T-helper 17 cell (primary cell): ENCODE measurements around the gene HP1BP3. TPM values are rescaled to one million over a fixed set of nuclear protein-coding genes. Genes with fewer than 3 reads are reported as not detected.

Experiments
- ATAC-seq: fragments of 150-1000 bp; cut with Tn5 transposase; 2 replicates; pipeline ENCODE4 v1.10.0; 2021; ENCODE audit warnings: mild to moderate bottlenecking, moderate library complexity
- DNase-seq, 3 donors: peaks; one replicate each; pipeline versions ENCODE4 v3.0.0 to v3.0.0-alpha.2; 2020 to 2021
- H3K9me3 ChIP-seq: one replicate; pipeline ENCODE4 v1.7.0; 2013; ENCODE audit warnings: low read length, mild to moderate bottlenecking; ENCODE audit not compliant: control insufficient read depth, poor library complexity, severe bottlenecking
- H3K27ac Mint-ChIP-seq: one replicate; pipeline ENCODE4 v1.8.0; 2022; ENCODE audit warnings: mild to moderate bottlenecking, moderate library complexity, mixed read lengths
- H3K27me3 Mint-ChIP-seq: one replicate; pipeline ENCODE4 v1.8.0; 2022; ENCODE audit warnings: mixed read lengths
- H3K36me3 Mint-ChIP-seq: one replicate; pipeline ENCODE4 v1.8.0; 2022; ENCODE audit warnings: low read depth, mixed read lengths
- H3K4me1 Mint-ChIP-seq: one replicate; pipeline ENCODE4 v1.8.0; 2022; ENCODE audit warnings: mild to moderate bottlenecking, mixed read lengths
- H3K4me3 Mint-ChIP-seq: one replicate; pipeline ENCODE4 v1.8.0; 2022; ENCODE audit warnings: mild to moderate bottlenecking, moderate library complexity, mixed read lengths
- total RNA-seq, 4 donors: library from RNA in 2 of 4; stranded (reverse) in 2 of 4; gene quantifications; one replicate each; pipeline ENCODE4 v1.2.3 and lab custom pipeline; 2022 to 2026

HP1BP3 gene
- total RNA-seq, 2 donors from 2014 or later = 210 to 230 TPM

DNA sequence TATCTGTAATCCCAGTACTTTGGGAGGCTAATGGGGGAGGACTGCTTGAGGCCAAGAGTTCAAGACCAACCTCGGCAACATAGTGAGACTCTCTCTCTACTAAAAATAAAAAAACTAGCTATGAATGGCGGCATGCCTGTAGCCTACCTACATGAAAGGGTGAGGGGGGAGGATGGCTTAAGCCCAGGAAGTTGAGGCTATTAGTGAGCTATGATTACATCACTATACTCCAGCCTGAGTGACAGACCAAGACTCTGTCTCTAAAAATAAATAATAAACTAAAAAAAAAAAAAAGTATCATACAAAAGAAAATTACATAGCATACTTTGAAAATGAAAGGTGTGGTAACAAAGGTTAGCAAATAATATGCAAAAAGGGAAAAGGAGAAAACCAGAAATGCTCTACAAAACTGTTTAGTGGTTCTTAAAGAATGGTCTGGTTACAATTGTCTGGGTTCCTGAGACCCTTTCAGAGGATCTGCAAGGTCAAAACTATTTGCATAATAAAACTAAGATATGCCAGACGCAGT, 35.6 kb downstream of the HP1BP3 start:
- peaks cover 8% of the 10 kb centered on the region for H3K36me3 Mint-ChIP-seq
- H3K27me3 Mint-ChIP-seq = no peaks in the 10 kb centered on the region
- DNase-seq = no peak
- H3K4me1 Mint-ChIP-seq = peaks cover 9% of the 10 kb centered on the region
- no peak overlapping the region for H3K4me3 Mint-ChIP-seq
- no peak overlapping the region for H3K27ac Mint-ChIP-seq
- H3K9me3 ChIP-seq = no peaks in the 10 kb centered on the region
- ATAC-seq = no peak

DNA sequence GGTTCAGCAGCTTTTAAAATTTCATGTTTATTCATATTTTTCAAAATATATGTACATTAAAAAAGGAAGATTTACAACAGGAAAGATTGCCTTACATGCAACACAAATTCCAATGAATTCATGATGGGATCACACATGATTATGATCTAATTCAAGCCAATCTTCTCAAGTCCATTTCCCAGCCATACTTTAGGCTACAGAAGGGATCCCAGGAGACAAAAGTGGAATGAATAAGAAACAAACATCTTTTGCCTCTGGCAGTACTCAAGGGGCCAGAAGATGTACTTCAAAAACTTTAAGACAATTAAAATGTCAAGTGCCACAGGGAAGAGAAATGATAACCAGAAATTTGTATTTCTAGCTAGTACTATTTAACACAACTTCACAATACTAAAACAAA, 44.4 kb downstream of the HP1BP3 start:
- H3K27ac Mint-ChIP-seq = no peak overlapping the region
- H3K36me3 Mint-ChIP-seq = peaks cover 11% of the 10 kb centered on the region
- H3K9me3 ChIP-seq = no peaks in the 10 kb centered on the region
- no peak overlapping the region for H3K4me3 Mint-ChIP-seq
- H3K27me3 Mint-ChIP-seq = no peaks in the 10 kb centered on the region
- peaks cover 5% of the 10 kb centered on the region for H3K4me1 Mint-ChIP-seq
- ATAC-seq = no peak
- no peak for DNase-seq

DNA sequence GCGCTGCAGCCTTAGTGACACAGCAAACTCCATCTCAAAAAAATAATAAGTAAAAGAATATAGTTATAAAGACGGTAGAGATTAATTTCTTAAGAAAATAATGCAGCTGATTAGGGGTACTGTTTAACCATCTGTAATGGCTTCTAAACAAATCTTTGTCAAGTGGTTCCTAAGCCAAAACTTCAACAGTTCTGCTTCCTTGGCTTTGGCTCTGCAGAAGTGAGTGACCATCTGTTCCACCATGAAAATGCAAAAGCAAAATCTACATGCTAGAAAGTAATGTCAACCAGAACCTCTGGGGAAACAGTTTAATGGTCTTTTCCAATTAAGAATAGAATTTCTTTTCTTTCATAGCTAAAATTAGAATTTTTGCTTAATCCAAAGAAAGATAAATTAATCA, 46.3 kb downstream of the HP1BP3 start:
- no peaks in the 10 kb centered on the region for H3K27me3 Mint-ChIP-seq
- DNase-seq (no peak), ATAC-seq (no peak)
- peaks cover 5% of the 10 kb centered on the region for H3K4me1 Mint-ChIP-seq
- peaks cover 11% of the 10 kb centered on the region for H3K36me3 Mint-ChIP-seq
- peak overlapping the region; percentile 3 for H3K27ac Mint-ChIP-seq
- H3K4me3 Mint-ChIP-seq = no peak overlapping the region
- H3K9me3 ChIP-seq = no peaks in the 10 kb centered on the region

DNA sequence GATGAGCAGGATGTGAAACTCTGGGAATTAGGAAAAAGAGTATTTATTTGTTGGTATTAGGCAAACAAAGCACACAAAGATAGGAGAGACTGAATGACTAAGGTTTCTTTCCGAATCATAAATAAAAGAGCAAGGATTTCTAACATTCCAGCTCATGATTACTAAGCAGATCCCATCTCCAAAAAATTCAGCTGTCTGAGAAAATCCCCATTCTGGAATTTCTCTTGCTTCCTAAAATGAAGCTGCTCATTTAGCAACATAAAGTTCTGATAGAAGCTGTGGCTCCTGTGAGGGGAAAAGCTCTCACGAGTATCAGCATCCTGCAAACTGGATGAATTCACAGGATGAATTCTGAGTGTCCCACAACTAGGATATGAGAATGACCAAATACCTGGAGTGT, 47.9 kb downstream of the HP1BP3 start:
- no peaks in the 10 kb centered on the region for H3K9me3 ChIP-seq
- no peak for ATAC-seq
- Mint-ChIP-seq H3K27me3 (no peaks in the 10 kb centered on the region), H3K36me3 (peaks cover 6% of the 10 kb centered on the region), H3K27ac (peak overlapping the region; percentile 41), H3K4me1 (peaks cover 3% of the 10 kb centered on the region), H3K4me3 (no peak overlapping the region)
- DNase-seq = no peak

DNA sequence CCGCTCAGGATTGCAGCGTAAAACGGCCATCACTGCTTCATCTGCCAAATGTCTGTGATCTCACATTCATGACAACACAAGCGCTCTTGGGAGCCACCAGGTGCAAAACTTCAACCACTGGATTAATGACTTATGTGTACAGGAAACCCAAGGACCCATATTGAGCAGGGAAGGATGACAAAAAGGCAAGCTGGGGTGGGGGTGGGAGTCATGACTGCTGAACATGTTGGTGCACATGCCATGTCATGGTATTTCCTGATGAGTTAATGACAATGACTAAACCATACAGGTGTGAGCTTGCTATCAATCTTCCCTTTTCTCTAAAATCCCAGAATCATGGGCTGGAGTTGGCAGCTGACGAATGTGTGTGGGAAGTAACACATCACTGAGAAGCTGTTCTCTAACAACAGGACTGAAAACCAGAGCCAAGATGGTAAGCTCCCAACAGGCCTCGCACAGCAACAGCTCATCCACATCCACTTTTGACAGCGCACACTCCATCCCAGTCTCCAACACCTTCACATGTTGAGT, 51.5 kb downstream of the HP1BP3 start:
- ATAC-seq (no peak), DNase-seq (no peak)
- Mint-ChIP-seq H3K27me3 (no peaks in the 10 kb centered on the region), H3K4me3 (no peak overlapping the region), H3K36me3 (peaks cover 5% of the 10 kb centered on the region), H3K4me1 (peaks cover 14% of the 10 kb centered on the region), H3K27ac (no peak overlapping the region)
- no peaks in the 10 kb centered on the region for H3K9me3 ChIP-seq

DNA sequence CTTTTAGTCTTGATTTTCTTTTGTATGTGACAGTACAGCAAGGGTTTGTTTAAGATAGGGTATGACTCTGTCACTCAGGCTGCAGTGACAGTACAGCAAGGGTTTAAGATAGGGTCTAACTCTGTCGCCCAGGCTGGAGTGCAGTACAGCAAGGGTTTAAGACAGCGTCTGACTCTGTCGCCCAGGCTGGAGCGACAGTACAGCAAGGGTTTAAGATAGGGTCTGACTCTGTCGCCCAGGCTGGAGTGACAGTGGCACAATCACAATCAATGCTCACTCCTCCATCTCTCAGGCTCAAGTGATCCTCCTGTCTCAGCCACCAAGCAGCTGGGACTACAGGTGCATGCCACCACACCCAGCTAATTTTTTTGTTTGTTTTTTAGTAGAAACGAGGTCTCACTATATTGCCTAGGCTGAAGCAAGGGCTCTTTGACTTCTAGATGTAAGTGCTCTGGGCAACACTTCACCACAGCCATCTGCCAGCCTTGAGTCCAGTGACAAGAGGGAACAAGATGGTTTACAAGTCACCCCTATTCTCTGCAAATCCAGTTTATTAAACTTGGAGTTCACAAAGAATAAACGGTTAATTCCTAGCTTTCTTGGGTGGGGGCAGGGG, 53.6 kb downstream of the HP1BP3 start:
- Mint-ChIP-seq H3K27ac (peak overlapping the region; percentile 89), H3K27me3 (peaks cover 5% of the 10 kb centered on the region), H3K36me3 (peaks cover 3% of the 10 kb centered on the region), H3K4me1 (peaks cover 17% of the 10 kb centered on the region), H3K4me3 (peak overlapping the region; percentile 95)
- no peaks in the 10 kb centered on the region for H3K9me3 ChIP-seq
- DNase-seq = no peak
- ATAC-seq = peak; percentile 29

DNA sequence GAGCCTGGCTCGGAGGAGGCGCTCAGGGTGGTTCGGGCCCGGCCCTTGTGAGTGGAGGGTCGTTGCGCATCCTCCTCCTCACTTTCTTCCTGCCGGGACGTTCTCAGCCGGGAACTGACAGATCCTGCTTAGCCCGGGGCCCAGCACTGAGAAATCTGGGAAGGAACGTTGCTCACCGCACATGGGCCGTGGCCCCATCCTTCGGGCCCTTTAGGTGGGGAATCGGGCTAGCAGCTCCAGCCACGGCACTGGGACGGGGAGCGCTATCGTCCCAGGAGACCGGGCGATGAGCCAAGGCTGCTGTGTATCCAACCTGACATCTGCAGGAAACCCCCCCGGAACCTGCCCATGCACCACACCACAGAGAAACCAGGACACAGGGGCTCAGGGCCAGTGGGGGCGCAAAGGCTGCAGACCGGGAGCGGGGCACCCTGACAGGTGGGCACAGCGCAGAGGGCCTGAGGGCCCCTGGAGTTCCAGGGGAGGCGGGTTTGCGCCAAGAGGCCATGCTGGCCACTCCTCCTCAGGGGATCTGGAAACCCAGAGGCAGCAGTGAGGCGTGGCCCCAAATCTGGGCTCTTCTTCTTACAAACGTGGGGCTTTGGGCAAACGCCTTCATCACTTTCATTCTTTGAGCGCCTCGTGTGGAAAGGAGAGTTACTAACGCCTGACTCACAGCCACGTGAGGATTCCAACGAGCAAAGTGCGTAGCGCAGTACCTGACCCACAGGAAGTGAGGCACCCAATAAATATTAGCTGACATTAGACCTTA, 54.3 kb downstream of the HP1BP3 start, which contains the start of gene SH2D5:
SH2D5 (minus strand) TSS at position 116 of the 772 bp plus-strand sequence. CDS start 4,659 bp downstream, outside the sequence.
- peak; percentile 22 to 51 (median 43) for DNase-seq
- no peaks in the 10 kb centered on the region for H3K9me3 ChIP-seq
- H3K36me3 Mint-ChIP-seq = peaks cover 4% of the 10 kb centered on the region
- H3K27me3 Mint-ChIP-seq = peaks cover 10% of the 10 kb centered on the region
- peak; percentile 80 for ATAC-seq
- H3K4me1 Mint-ChIP-seq = peaks cover 18% of the 10 kb centered on the region
- peak within 1 kb of the TSS; percentile 95 for H3K4me3 Mint-ChIP-seq
- peak within 1 kb of the TSS; percentile 89 for H3K27ac Mint-ChIP-seq

DNA sequence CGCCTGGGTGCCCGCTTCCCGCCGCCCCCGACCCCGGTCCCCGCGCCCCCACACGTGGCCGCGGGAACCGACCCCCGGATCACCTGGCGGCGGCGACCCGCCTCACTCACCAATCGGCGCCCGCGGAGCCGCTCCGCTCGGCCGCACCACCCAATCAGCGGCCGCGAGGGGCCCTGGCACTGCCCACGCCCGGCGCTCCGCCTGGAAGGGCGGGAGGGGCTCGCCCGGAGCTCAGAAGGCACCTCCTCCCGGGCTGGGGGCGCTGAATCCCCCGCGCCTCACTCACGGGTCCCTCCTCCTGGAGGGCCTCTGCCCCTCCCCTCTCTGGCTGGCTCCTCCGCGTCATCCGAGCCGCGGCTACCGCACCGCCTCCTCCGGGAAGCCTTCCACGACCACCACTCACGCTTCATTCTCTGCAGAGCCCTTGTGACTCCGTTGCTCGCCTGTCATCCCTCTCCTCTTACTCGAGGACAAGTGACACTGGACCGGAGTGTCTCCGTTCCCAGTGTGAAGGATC, 55.0 kb downstream of the HP1BP3 start:
- DNase-seq = peak; percentile 32 to 59 (median 53)
- H3K4me1 Mint-ChIP-seq = peaks cover 18% of the 10 kb centered on the region
- H3K36me3 Mint-ChIP-seq = peaks cover 4% of the 10 kb centered on the region
- peak overlapping the region; percentile 89 for H3K27ac Mint-ChIP-seq
- peaks cover 10% of the 10 kb centered on the region for H3K27me3 Mint-ChIP-seq
- ATAC-seq = peak; percentile 66
- peak overlapping the region; percentile 95 for H3K4me3 Mint-ChIP-seq
- H3K9me3 ChIP-seq = no peaks in the 10 kb centered on the region

DNA sequence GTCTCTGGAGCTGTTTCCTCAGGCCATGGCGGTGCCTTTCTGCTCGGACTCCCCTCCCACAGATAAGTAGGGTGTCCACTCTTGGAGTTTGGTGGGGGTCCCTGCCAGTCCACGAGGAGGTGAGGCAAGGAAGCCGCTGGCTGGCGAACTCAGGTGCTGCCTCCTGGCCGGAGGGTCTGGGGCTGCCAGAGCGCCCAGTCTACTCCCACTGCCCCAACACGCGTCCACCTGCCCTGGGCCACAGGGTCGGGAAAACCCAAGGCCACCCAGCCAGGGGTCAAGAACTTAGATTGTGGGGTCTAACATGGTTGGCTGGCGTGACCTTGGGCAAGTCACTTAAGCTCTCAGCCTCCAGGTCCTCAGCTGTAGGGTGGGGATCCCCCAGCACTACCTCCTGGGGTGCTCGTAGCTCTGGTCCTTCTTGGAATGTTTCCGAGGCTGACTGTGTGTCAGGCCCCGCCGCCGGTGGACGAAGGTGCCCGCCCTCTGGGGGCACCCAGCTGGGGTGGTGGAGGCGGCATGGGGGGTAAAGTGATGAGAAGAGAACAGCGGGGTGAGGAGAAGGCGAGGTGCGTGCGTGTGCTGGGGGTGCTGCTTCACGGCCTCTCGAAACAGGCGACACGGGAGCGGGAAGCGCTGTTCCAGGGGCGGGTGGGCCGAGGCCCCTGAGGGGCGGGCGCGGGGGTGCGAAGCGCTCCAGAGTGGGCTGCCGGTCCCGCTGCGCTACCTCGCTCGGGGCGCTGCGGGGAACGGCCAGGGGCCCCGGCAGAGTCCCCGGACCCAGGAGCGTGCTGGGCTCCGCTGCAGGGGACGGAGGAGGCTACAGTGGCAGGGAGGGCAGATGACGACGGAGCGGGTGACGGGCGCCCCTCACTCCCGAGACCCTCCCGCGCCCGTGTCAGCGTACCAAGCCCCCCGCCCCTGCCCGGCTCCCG, 55.8 kb downstream of the HP1BP3 start:
- H3K9me3 ChIP-seq = no peaks in the 10 kb centered on the region
- Mint-ChIP-seq H3K27ac (no peak overlapping the region), H3K36me3 (peaks cover 4% of the 10 kb centered on the region), H3K4me1 (peaks cover 18% of the 10 kb centered on the region), H3K4me3 (peak overlapping the region; percentile 90), H3K27me3 (peaks cover 10% of the 10 kb centered on the region)
- peak; percentile 20 for ATAC-seq
- no peak for DNase-seq

DNA sequence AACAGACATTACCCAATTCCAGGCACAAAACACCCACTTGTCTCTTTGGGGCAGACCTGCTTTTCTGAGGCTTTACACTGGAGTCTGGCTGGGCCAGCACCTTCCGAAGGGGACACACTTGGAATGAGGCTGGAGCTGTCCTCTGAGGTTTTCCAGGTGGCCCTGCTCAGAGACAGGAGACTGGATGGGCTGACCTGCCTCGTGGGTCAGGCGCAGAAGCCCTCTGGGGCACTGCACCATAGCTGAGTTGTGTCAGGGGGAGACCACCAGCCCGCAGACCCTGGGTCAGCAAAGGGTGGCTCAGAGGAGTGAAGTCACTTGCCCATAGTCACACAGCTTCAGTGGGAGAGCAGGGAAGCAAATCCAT, 56.4 kb downstream of the HP1BP3 start:
- H3K4me3 Mint-ChIP-seq = peak overlapping the region; percentile 90

DNA sequence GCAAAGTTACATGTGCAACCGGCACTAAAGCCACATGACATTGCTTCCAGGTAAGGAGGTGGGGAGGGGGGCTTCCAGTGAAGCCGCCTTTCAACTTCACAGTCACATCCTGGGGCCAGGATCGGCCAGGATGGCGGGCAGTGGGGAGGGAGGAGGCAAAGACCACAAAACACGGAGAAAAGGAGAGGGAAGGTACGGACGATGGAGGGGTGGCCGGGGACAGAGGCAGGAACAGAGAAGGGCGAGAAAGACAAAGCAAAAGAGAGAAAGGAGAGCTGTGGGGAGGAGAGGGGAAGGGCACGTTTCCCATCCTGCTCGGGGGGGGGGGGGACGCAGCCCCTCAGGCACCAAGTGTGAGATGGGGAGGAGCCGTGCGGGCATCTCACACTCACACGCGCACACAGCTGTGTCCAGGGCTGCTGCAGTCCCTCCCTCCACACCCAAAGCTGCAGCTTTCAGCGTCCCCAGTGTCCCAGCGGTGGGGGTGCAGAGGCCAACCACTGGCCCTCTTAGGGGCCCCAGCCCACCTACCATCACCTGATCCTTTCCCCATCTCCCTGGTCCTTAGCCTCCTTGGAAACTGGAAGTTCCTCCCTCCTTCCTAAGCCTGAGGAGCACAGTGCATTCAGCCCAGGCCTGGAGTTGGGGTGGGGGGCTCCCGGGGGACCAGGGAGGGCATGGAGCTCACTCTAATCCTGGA, 57.0 kb downstream of the HP1BP3 start:
- H3K9me3 ChIP-seq = no peaks in the 10 kb centered on the region
- peaks cover 10% of the 10 kb centered on the region for H3K27me3 Mint-ChIP-seq
- peaks cover 4% of the 10 kb centered on the region for H3K36me3 Mint-ChIP-seq
- H3K4me3 Mint-ChIP-seq = peak overlapping the region; percentile 41
- ATAC-seq = no peak
- H3K27ac Mint-ChIP-seq = no peak overlapping the region
- peaks cover 20% of the 10 kb centered on the region for H3K4me1 Mint-ChIP-seq
- no peak for DNase-seq

More for the DNA sequence above, 56.4 kb downstream of the HP1BP3 start:
- no peak for ATAC-seq
- Mint-ChIP-seq H3K36me3 (peaks cover 4% of the 10 kb centered on the region), H3K4me1 (peaks cover 18% of the 10 kb centered on the region), H3K27me3 (peaks cover 10% of the 10 kb centered on the region), H3K27ac (no peak overlapping the region)
- no peaks in the 10 kb centered on the region for H3K9me3 ChIP-seq
- no peak for DNase-seq
